GM19455 (cell line): Measurements from ENCODE around the gene CLMN.

ENCODE experiments used
- ATAC-seq: cut with Tn5 transposase; IDR thresholded peaks from one replicate; pipeline ENCODE4 v1.9.1; 2021; ENCODE audit not compliant: unreplicated experiment

CLMN gene

GRCh38 chr14:95345032-95345431 is 25.3 kb upstream of the CLMN start:
- no peak for ATAC-seq

- ATAC-seq, result no peak
Measured at GRCh38 chr14:95344536-95344935, 24.8 kb upstream of the CLMN start.

GRCh38 chr14:95341564-95341963 is 21.9 kb upstream of the CLMN start:
- ATAC-seq, result no peak

- no peak for ATAC-seq
Measured at GRCh38 chr14:95341115-95341514, 21.4 kb upstream of the CLMN start.

GRCh38 chr14:95340201-95340697 is 20.5 kb upstream of the CLMN start:
- ATAC-seq, result no peak

GRCh38 chr14:95339301-95339865 is 19.7 kb upstream of the CLMN start:
- no peak for ATAC-seq

- ATAC-seq, result no peak
Measured at GRCh38 chr14:95338436-95338835, 18.7 kb upstream of the CLMN start.

- no peak for ATAC-seq
Measured at GRCh38 chr14:95337041-95337595, 17.4 kb upstream of the CLMN start.

- no peak for ATAC-seq
Measured at GRCh38 chr14:95336192-95336760, 16.6 kb upstream of the CLMN start.

GRCh38 chr14:95335071-95335470 is 15.4 kb upstream of the CLMN start:
- no peak for ATAC-seq

GRCh38 chr14:95334044-95334443 is 14.3 kb upstream of the CLMN start:
- no peak for ATAC-seq

GRCh38 chr14:95332641-95333040 is 12.9 kb upstream of the CLMN start:
- no peak for ATAC-seq

GRCh38 chr14:95331708-95332408 is 12.2 kb upstream of the CLMN start:
- no peak for ATAC-seq

GRCh38 chr14:95330591-95331370 is 11.1 kb upstream of the CLMN start:
- ATAC-seq, result no peak

GRCh38 chr14:95329941-95330340 is 10.2 kb upstream of the CLMN start:
- ATAC-seq, result no peak

- no peak for ATAC-seq
Measured at GRCh38 chr14:95328729-95329503, 9.2 kb upstream of the CLMN start.

- peak; percentile 94 for ATAC-seq
Measured at GRCh38 chr14:95327558-95328374, 8.1 kb upstream of the CLMN start.

- no peak for ATAC-seq
Measured at GRCh38 chr14:95326987-95327386, 7.3 kb upstream of the CLMN start.

GRCh38 chr14:95323917-95324316 is 4.2 kb upstream of the CLMN start:
- ATAC-seq, result no peak

GRCh38 chr14:95323361-95323760 is 3.7 kb upstream of the CLMN start:
- no peak for ATAC-seq
